Measurements from ENCODE around the gene SERAC1. TPM values are rescaled to one million over a fixed set of nuclear protein-coding genes. Genes with fewer than 3 reads are reported as not detected.
"Not testable (repeated sequence)": the region's sequence is repeated elsewhere in the genome, so short reads cannot be mapped to it uniquely, and the experiment has no call there.

The SERAC1 gene
- total RNA-seq, 4 donors from 2014 or later = 18.4 to 27.1 (median 20.5) TPM

DNA sequence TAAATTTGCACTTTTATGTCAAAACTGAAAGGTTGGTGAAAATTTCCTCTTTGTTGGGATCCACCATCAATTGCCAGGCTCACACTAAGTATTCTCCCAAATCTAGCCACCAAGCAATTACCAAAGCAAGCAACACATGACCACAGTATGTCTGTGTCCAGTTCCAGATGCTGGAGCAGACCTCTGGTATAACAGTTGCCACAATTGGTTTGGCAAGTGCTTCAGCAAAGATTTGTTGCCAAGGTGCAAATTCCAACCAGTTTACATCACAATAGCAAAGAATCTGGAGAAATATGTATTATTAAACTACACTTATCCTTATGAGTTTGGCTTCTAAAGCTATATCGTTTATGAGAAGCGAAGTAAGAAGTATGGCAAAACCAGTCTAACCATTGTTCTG lies 6.5 kb upstream of the SERAC1 start:
- TF ChIP-seq POLR2A (IDR thresholded peaks at IDR 0.05; ENCODE audit: low read depth) (no peak), POLR2AphosphoS5 (IDR thresholded peaks at IDR 0.05) (peak in 1 of 2 donors; percentile 18)
- no peak for DNase-seq (ENCODE audit: extremely low spot score)
- Histone ChIP-seq H3K36me3 (peaks cover 0 to 10% (median 4%) of the 10 kb centered on the region in 4 donors), H3K27me3 (no peaks in the 10 kb centered on the region), H3K9me3 (no peaks in the 10 kb centered on the region), H3K27ac (replicated peaks in 1 of 4) (no peak overlapping the region), H3K4me1 (peaks cover 24 to 58% (median 49%) of the 10 kb centered on the region in 4 donors), H3K4me3 (no peak overlapping the region)
- intact Hi-C loops (cut with DNase I) = no loop called here
- WGBS = 62% methylated on average over 2 of the region's 2 CpGs

DNA sequence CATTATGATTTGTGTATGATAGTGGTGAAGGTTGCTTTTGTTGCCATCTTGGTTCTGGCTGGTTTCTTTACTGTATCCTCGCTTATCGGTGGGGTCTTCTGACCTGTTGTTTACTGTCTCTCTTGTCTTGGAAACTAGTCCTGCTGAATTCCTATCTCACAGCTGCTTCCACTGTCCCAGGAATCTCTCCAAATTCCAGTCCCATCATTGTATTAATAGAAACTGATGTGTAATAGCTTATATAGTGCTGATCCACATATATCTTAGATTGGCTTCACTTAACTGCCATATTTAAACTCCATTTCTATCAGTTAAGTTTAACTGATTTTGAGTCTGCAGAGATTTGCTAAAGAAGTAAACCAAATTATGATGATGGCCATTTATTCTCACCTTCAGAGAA lies 6.0 kb upstream of the SERAC1 start:
- 64% methylated on average over 2 of the region's 2 CpGs for WGBS
- Histone ChIP-seq H3K4me1 (peaks cover 24 to 59% (median 49%) of the 10 kb centered on the region in 4 donors), H3K27ac (replicated peaks in 1 of 4) (peak overlapping the region in 1 of 4 donors; percentile 29), H3K9me3 (no peaks in the 10 kb centered on the region), H3K27me3 (no peaks in the 10 kb centered on the region), H3K4me3 (no peak overlapping the region), H3K36me3 (peaks cover 0 to 10% (median 4%) of the 10 kb centered on the region in 4 donors)
- TF ChIP-seq, protein P1, sequence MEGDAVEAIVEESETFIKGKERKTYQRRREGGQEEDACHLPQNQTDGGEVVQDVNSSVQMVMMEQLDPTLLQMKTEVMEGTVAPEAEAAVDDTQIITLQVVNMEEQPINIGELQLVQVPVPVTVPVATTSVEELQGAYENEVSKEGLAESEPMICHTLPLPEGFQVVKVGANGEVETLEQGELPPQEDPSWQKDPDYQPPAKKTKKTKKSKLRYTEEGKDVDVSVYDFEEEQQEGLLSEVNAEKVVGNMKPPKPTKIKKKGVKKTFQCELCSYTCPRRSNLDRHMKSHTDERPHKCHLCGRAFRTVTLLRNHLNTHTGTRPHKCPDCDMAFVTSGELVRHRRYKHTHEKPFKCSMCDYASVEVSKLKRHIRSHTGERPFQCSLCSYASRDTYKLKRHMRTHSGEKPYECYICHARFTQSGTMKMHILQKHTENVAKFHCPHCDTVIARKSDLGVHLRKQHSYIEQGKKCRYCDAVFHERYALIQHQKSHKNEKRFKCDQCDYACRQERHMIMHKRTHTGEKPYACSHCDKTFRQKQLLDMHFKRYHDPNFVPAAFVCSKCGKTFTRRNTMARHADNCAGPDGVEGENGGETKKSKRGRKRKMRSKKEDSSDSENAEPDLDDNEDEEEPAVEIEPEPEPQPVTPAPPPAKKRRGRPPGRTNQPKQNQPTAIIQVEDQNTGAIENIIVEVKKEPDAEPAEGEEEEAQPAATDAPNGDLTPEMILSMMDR (IDR thresholded peaks at IDR 0.05) = no peak
- no peak for TF ChIP-seq POLR2AphosphoS5 (IDR thresholded peaks at IDR 0.05)
- no peak for TF ChIP-seq EP300 (IDR thresholded peaks at IDR 0.05)
- TF ChIP-seq POLR2A (IDR thresholded peaks at IDR 0.05; ENCODE audit: low read depth) = no peak
- intact Hi-C loops (cut with DNase I) = no loop called here
- no peak for DNase-seq (ENCODE audit: extremely low spot score)

DNA sequence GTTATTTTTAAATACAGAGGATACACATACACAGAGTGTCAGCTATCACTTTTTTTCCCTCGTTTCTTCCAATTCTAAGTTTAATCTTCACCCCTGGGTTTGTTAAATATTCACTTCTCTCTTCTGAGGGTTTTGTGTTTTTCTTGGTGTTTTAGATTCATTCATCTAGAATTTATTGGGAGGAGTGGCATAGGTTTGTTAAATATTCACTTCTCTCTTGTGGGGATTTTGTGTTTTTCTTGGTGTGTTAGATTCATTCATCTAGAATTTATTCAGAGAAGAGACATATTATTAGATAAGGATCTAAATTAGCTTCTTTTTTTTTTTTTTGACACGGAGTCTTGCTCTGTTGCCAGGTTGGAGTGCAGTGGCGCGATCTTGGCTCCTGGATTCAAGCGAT lies 3.9 kb upstream of the SERAC1 start:
- H3K4me3 ChIP-seq = no peak overlapping the region
- H3K27ac ChIP-seq (replicated peaks in 1 of 4) = peak overlapping the region; percentile 70 to 80 (median 74)
- TF ChIP-seq, protein P1 (IDR thresholded peaks at IDR 0.05) = no peak
- no peak for TF ChIP-seq POLR2A (IDR thresholded peaks at IDR 0.05; ENCODE audit: low read depth)
- no peak for TF ChIP-seq POLR2AphosphoS5 (IDR thresholded peaks at IDR 0.05)
- TF ChIP-seq EP300 (IDR thresholded peaks at IDR 0.05) = no peak
- peaks cover 27 to 68% (median 58%) of the 10 kb centered on the region in 4 donors for H3K4me1 ChIP-seq
- 85% methylated on average over 5 of the region's 5 CpGs for WGBS
- no peak for DNase-seq (ENCODE audit: extremely low spot score)
- peaks cover 0 to 10% (median 4%) of the 10 kb centered on the region in 4 donors for H3K36me3 ChIP-seq
- no peaks in the 10 kb centered on the region for H3K9me3 ChIP-seq
- intact Hi-C loops (cut with DNase I) = no loop called here
- no peaks in the 10 kb centered on the region for H3K27me3 ChIP-seq

DNA sequence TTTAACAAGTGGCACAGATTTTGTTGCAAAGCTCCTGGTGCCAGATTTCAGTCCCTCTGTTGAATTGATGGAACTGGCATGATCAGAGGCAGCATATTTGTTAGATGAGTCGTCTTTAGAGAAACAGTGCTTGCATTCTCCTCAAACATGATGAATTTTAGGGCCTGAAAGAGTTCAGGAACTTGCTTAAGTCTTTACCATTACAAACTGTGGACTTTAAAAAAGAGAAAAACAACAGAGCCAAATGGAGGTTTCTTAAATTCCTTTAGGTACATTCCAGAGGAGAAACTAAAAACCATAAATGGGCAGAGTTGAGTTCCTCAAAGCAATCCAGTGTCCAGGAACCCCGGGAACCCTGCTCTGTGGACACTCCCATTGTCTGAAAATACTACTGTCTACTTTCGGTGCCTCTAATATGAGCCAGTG lies 2.6 kb upstream of the SERAC1 start:
- WGBS = 47% methylated on average over 3 of the region's 3 CpGs
- Histone ChIP-seq H3K27ac (replicated peaks in 1 of 4) (peak overlapping the region; percentile 70 to 80 (median 74)), H3K9me3 (no peaks in the 10 kb centered on the region), H3K27me3 (no peaks in the 10 kb centered on the region), H3K4me1 (peaks cover 30 to 76% (median 60%) of the 10 kb centered on the region in 4 donors), H3K4me3 (no peak overlapping the region), H3K36me3 (peaks cover 0 to under 1% (median under 1%) of the 10 kb centered on the region in 4 donors)
- intact Hi-C loops (cut with DNase I) = no loop called here
- TF ChIP-seq POLR2A (IDR thresholded peaks at IDR 0.05; ENCODE audit: low read depth) = no peak
- TF ChIP-seq POLR2AphosphoS5 (IDR thresholded peaks at IDR 0.05) = peak in 1 of 2 donors; percentile 39
- no peak for DNase-seq (ENCODE audit: extremely low spot score)

DNA sequence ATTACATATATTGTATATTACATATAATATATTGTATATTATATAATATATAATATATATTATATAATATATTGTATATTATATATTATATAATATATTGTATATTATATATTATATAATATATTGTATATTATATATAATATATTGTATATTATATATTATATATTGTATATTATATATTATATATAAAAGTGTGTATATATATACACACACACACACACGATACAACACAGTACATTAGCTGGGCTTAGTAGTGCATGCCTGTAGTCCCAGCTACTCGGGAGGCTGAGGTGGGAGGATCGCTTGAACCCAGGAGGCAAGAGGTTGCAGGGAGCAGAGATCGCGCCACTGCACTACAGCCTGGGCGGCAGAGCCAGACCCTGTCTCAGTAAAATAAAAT lies 1.6 kb upstream of the SERAC1 start:
- intact Hi-C loops (cut with DNase I); H3K27me3 ChIP-seq; DNase-seq (ENCODE audit: extremely low spot score); H3K36me3 ChIP-seq; H3K9me3 ChIP-seq; H3K4me3 ChIP-seq: not testable (repeated sequence)
- 95% methylated on average over 6 of the region's 6 CpGs for WGBS
- H3K27ac ChIP-seq (replicated peaks in 1 of 4) = peak overlapping the region; percentile 70 to 80 (median 74)
- H3K4me1 ChIP-seq = peaks cover 28 to 70% (median 52%) of the 10 kb centered on the region in 4 donors

DNA sequence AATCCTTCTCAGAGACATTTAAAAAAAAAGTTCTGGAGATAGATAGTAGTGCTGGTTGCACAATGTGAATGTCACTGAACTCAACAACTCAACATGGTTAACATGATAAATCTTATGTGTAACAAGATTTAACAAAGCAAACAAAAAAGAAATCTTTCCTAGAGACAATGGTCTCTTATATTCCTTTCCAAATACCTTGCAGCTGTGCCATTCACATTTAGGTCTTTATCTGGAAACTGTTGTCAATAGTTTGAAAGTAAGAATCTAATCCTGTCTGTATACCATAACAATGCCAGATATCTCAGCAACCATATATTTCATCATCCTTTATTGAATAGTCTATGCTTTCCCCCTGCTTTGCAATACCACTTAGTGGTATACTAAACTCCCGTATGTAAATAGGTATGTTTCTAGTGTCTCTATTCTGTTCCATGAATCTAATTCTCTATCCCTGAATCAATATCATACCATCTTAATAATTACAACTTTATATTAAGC lies 2.1 kb downstream of the SERAC1 start:
- Histone ChIP-seq H3K36me3 (no peaks in the 10 kb centered on the region), H3K27ac (replicated peaks in 1 of 4) (no peak overlapping the region), H3K4me3 (no peak overlapping the region), H3K9me3 (no peaks in the 10 kb centered on the region), H3K4me1 (peaks cover 10 to 41% (median 32%) of the 10 kb centered on the region in 4 donors), H3K27me3 (no peaks in the 10 kb centered on the region)
- no peak for TF ChIP-seq EP300 (IDR thresholded peaks at IDR 0.05)
- no peak for TF ChIP-seq POLR2AphosphoS5 (IDR thresholded peaks at IDR 0.05)
- no peak for TF ChIP-seq POLR2A (IDR thresholded peaks at IDR 0.05; ENCODE audit: low read depth)
- TF ChIP-seq, protein P1 (IDR thresholded peaks at IDR 0.05) = no peak
- 96% methylated on average over 1 of the region's 1 CpG for WGBS
- no peak for DNase-seq (ENCODE audit: extremely low spot score)
- intact Hi-C loops (cut with DNase I) = no loop called here

Measured in esophagus muscularis mucosa (tissue), 4 donors.